A673 (cell line): ENCODE data around the gene PHACTR3. TPM values are rescaled to one million over a fixed set of nuclear protein-coding genes. Genes with fewer than 3 reads are reported as not detected.

Experiments used
- BruUV-seq: library from RNA; stranded (reverse); fragments of 400-500 nt; replicated peaks from 2 replicates; lab custom pipeline; 2021; lab: Mats Ljungman, UMichigan
- CTCF ChIA-PET: fragments of 300-600 bp; sonication (Branson Sonifier 250); formaldehyde crosslinking; loops from one replicate; lab custom pipeline; 2022; ENCODE audit warnings: antibody characterized with exemption; lab: Charles Lee
- POLR2A ChIA-PET: fragments of 300-600 bp; sonication (Branson Sonifier 250); formaldehyde crosslinking; loops from one replicate; lab custom pipeline; 2022; ENCODE audit warnings: antibody characterized with exemption; ENCODE audit not compliant: low non-redundant PET; lab: Charles Lee
- DNase-seq: peaks from one replicate; pipeline ENCODE4 v3.0.0-alpha.2; 2015; ENCODE audit warnings: low spot score
- H3K27ac ChIP-seq: fragments of 200-600 bp; sonication (generic); 2 replicates; pipeline ENCODE4 v1.5.1; 2016; ENCODE audit warnings: mixed run types, low read depth, mild to moderate bottlenecking, mixed read lengths, antibody characterized with exemption, low read length; ENCODE audit not compliant: poor library complexity, severe bottlenecking
- H3K27me3 ChIP-seq: fragments of 200-600 bp; sonication (generic); replicated peaks from 2 replicates; pipeline ENCODE4 v1.6.1; 2017; ENCODE audit warnings: mixed run types, low read depth, mild to moderate bottlenecking, mixed read lengths, antibody characterized with exemption, low read length; ENCODE audit not compliant: insufficient read depth, poor library complexity
- H3K36me3 ChIP-seq: fragments of 200-600 bp; sonication (generic); 2 replicates; pipeline ENCODE4 v1.6.1; 2016; ENCODE audit warnings: mixed run types, mild to moderate bottlenecking, mixed read lengths, antibody characterized with exemption, low read length; ENCODE audit not compliant: insufficient read depth, poor library complexity, severe bottlenecking
- H3K4me1 ChIP-seq: fragments of 200-600 bp; sonication (generic); 2 replicates; pipeline ENCODE4 v1.6.1; 2017; ENCODE audit warnings: mixed run types, mild to moderate bottlenecking, mixed read lengths, antibody characterized with exemption, low read length; ENCODE audit not compliant: insufficient read depth, poor library complexity, severe bottlenecking
- H3K4me3 ChIP-seq: fragments of 200-600 bp; sonication (generic); 2 replicates; pipeline ENCODE4 v1.5.1; 2016; ENCODE audit warnings: low read depth, mixed run types, mild to moderate bottlenecking, mixed read lengths, low read length; ENCODE audit not compliant: poor library complexity, severe bottlenecking
- H3K9me3 ChIP-seq: fragments of 200-600 bp; sonication (generic); 2 replicates; pipeline ENCODE4 v1.6.1; 2016; ENCODE audit warnings: mixed run types, low read depth, mild to moderate bottlenecking, mixed read lengths, antibody characterized with exemption, low read length; ENCODE audit not compliant: poor library complexity, severe bottlenecking
- CTCF ChIP-seq: fragments of 300-800, 200-600 bp; sonication (generic); conservative IDR thresholded peaks from 2 replicates; pipeline ENCODE4 v1.5.1; 2017; ENCODE audit warnings: low read depth, mild to moderate bottlenecking, antibody characterized with exemption, low read length, moderate library complexity, mixed read lengths
- EZH2 ChIP-seq: fragments of 200-600 bp; sonication (generic); IDR thresholded peaks from 2 replicates; pipeline ENCODE4 v1.6.1; 2017; ENCODE audit warnings: borderline replicate concordance, low read depth, mild to moderate bottlenecking, mixed read lengths, antibody characterized with exemption, low read length; ENCODE audit not compliant: poor library complexity, severe bottlenecking
- intact Hi-C: fragments of 100-400 bp; cut with micrococcal nuclease; formaldehyde crosslinking; loops from one replicate; pipeline ENCODE4 v1.10.0; 2022; ENCODE audit not compliant: unreplicated experiment
- total RNA-seq: library from RNA; stranded (reverse); gene quantifications from 2 replicates; pipeline ENCODE4 v1.2.3, GENCODE V29; 2021

Gene PHACTR3
- total RNA-seq, 1 experiment from 2014 or later, result 0.17 TPM

- Histone ChIP-seq H3K9me3 (peaks cover 9% of the 10 kb centered on the region), H3K4me1 (no peaks in the 10 kb centered on the region), H3K27ac (no peak overlapping the region), H3K36me3 (no peaks in the 10 kb centered on the region), H3K4me3 (no peak overlapping the region), H3K27me3 (no peaks in the 10 kb centered on the region)
- CTCF ChIA-PET, result no interaction called here
- no peak for TF ChIP-seq EZH2
- TF ChIP-seq CTCF, result no peak
- no peak for DNase-seq
- POLR2A ChIA-PET, result no interaction called here
- intact Hi-C loops, result no loop called here
- no TSS peak for BruUV-seq
Measured at GRCh38 chr20:59804347-59804746, 200.0 kb downstream of the PHACTR3 start.

- no TSS peak for BruUV-seq
- DNase-seq, result no peak
- Histone ChIP-seq H3K27ac (no peak overlapping the region), H3K4me3 (no peak overlapping the region), H3K27me3 (no peaks in the 10 kb centered on the region), H3K36me3 (no peaks in the 10 kb centered on the region), H3K4me1 (no peaks in the 10 kb centered on the region), H3K9me3 (peaks cover 8% of the 10 kb centered on the region)
- POLR2A ChIA-PET, result no interaction called here
- TF ChIP-seq CTCF, result no peak
- intact Hi-C loops, result no loop called here
- CTCF ChIA-PET, result no interaction called here
Measured at GRCh38 chr20:59804871-59805665, 200.7 kb downstream of the PHACTR3 start.

GRCh38 chr20:59805786-59806577 is 201.6 kb downstream of the PHACTR3 start:
- no peak for DNase-seq
- TF ChIP-seq EZH2 (no peak), CTCF (no peak)

More at GRCh38 chr20:59805786-59806577, 201.6 kb downstream of the PHACTR3 start:
- POLR2A ChIA-PET, result no interaction called here
- Histone ChIP-seq H3K27ac (no peak overlapping the region), H3K36me3 (no peaks in the 10 kb centered on the region), H3K9me3 (no peaks in the 10 kb centered on the region), H3K4me1 (no peaks in the 10 kb centered on the region), H3K27me3 (no peaks in the 10 kb centered on the region), H3K4me3 (no peak overlapping the region)
- intact Hi-C loops, result no loop called here
- CTCF ChIA-PET, result no interaction called here
- BruUV-seq, result no TSS peak
